PC-3 (cell line): Measurements from ENCODE around the gene LFNG. TPM values are rescaled to one million over a fixed set of nuclear protein-coding genes. Genes with fewer than 3 reads are reported as not detected.
"Not testable (repeated sequence)": the region's sequence is repeated elsewhere in the genome, so short reads cannot be mapped to it uniquely, and the experiment has no call there.

Experiments used
- ATAC-seq: fragments of 200-7000 bp; cut with Tn5 transposase; 2 replicates; pipeline ENCODE4 v1.9.1; 2020; ENCODE audit warnings: mild to moderate bottlenecking, moderate library complexity
- BruUV-seq: library from RNA; stranded (reverse); fragments of 400-500 nt; replicated peaks from 2 replicates; lab custom pipeline; 2021; lab: Mats Ljungman, UMichigan
- CTCF ChIA-PET: fragments of 300-600 bp; sonication (Branson Sonifier 250); formaldehyde crosslinking; loops from one replicate; lab custom pipeline; 2022; ENCODE audit warnings: antibody characterized with exemption; lab: Charles Lee
- POLR2A ChIA-PET: fragments of 300-600 bp; sonication (Branson Sonifier 250); formaldehyde crosslinking; loops from one replicate; lab custom pipeline; 2022; ENCODE audit warnings: antibody characterized with exemption; ENCODE audit not compliant: unreplicated experiment; lab: Charles Lee
- DNase-seq: peaks from one replicate; pipeline ENCODE4 v3.0.0-alpha.2; 2015
- H2AFZ ChIP-seq: fragments of 300-600 bp; sonication (generic); 2 replicates; pipeline ENCODE4 v1.6.0; 2016; ENCODE audit warnings: antibody characterized with exemption, low read length
- H3F3A ChIP-seq: fragments of 300-600 bp; sonication (generic); one replicate; pipeline ENCODE4 v1.6.0; 2017; ENCODE audit warnings: antibody characterized with exemption, low read length, control low read depth, mild to moderate bottlenecking; ENCODE audit not compliant: unreplicated experiment
- H3K27ac ChIP-seq: fragments of 300-600 bp; sonication (generic); 2 replicates; pipeline ENCODE4 v1.5.1; 2016; ENCODE audit warnings: mild to moderate bottlenecking, low read length
- H3K27me3 ChIP-seq: fragments of 300-600 bp; sonication (generic); 2 replicates; pipeline ENCODE4 v1.6.1; 2016; ENCODE audit warnings: low read length, mixed read lengths
- H3K36me3 ChIP-seq: fragments of 300-600 bp; sonication (generic); 2 replicates; pipeline ENCODE4 v1.6.1; 2016; ENCODE audit warnings: low read depth, mixed run types, low read length, mixed read lengths
- H3K4me1 ChIP-seq: fragments of 300-600 bp; sonication (generic); 2 replicates; pipeline ENCODE4 v1.5.1; 2016; ENCODE audit warnings: low read length; ENCODE audit not compliant: insufficient read depth
- H3K4me2 ChIP-seq: fragments of 300-600 bp; sonication (generic); 2 replicates; pipeline ENCODE4 v1.6.0; 2016; ENCODE audit warnings: low read length
- H3K4me3 ChIP-seq: fragments of 300-600 bp; sonication (generic); 2 replicates; pipeline ENCODE4 v1.5.1; 2016; ENCODE audit warnings: mild to moderate bottlenecking, low read length, mixed read lengths
- H3K79me2 ChIP-seq: fragments of 300-600 bp; sonication (generic); 2 replicates; pipeline ENCODE4 v1.6.1; 2017; ENCODE audit warnings: low read length, mixed read lengths
- H3K9ac ChIP-seq: fragments of 300-600 bp; sonication (generic); 2 replicates; pipeline ENCODE4 v1.6.0; 2016; ENCODE audit warnings: mild to moderate bottlenecking, low read length
- H3K9me2 ChIP-seq: fragments of 300-600 bp; sonication (generic); replicated peaks from 2 replicates; pipeline ENCODE4 v1.6.1; 2016; ENCODE audit warnings: mixed run types, low read length, mixed read lengths
- H3K9me3 ChIP-seq: fragments of 300-600 bp; sonication (generic); 2 replicates; pipeline ENCODE4 v1.6.1; 2016; ENCODE audit warnings: low read length, mixed read lengths
- H4K20me1 ChIP-seq: fragments of 300-600 bp; sonication (generic); 2 replicates; pipeline ENCODE4 v1.6.1; 2016; ENCODE audit warnings: low read length, mixed read lengths
- EZH2 ChIP-seq: fragments of 300-600 bp; sonication (generic); IDR thresholded peaks from one replicate; pipeline ENCODE4 v1.6.1; 2017; ENCODE audit warnings: antibody characterized with exemption, mild to moderate bottlenecking, low read length; ENCODE audit not compliant: unreplicated experiment
- EZH2phosphoT487 ChIP-seq: fragments of 300-600 bp; sonication (generic); IDR thresholded peaks from 2 replicates; pipeline ENCODE4 v1.6.1; 2018; ENCODE audit warnings: mild to moderate bottlenecking, antibody characterized with exemption, low read length, borderline replicate concordance
- intact Hi-C: fragments of 100-400 bp; cut with micrococcal nuclease; formaldehyde crosslinking; loops from 2 replicates; pipeline ENCODE4 v1.9.0; 2023
- total RNA-seq: library from RNA; depleted of rRNA; stranded (reverse); fragments of >200 nt; gene quantifications from 2 replicates; pipeline ENCODE4 v1.2.3, GENCODE V29; 2014
- TF ChIP-seq, protein P1 (sequence below): fragments of 300-600 bp; sonication (generic); conservative IDR thresholded peaks from 2 replicates; pipeline ENCODE4 v1.5.1; 2017; ENCODE audit warnings: antibody characterized with exemption, low read depth, mild to moderate bottlenecking, low read length

LFNG gene
- total RNA-seq, 1 experiment from 2014 or later: 7.7 TPM

DNA sequence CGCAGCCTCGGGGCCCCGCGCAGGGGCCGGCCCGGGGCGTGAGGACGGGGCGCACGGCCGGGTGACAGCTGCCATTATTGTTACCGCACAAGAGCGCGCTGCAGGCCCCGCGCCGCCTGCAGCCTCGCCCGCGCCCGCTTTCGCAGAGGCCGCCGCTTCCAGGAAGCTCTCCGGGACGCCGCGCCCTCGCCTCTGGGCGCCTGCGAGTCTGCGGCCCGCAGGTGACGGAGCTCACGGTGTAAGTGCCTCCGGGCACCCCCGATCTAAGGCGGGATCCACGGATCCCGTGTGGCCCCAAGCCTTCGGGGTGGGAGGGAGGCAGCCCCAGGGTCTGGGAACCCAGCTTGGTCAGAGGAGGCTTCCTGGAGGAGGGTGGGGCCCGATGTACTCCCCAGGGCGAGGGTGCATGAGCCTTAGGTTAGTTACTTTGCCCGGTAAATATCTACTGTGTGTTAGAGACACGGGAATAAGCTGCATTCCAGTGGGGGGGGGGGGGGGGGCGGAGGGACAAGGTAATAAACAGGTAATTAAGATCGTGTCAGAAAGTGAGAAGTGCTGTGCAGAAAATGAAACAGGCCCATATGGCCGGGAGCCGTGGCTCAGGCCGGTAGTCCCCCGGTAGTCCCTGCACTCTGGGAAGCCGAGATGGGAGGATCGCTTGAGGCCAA lies 39.8 kb downstream of the LFNG start:
- peak; percentile 9 for DNase-seq
- Histone ChIP-seq H3K36me3 (no peaks in the 10 kb centered on the region), H3K9ac (peak overlapping the region; percentile 76), H3K9me2 (no peaks in the 10 kb centered on the region), H3K27me3 (no peaks in the 10 kb centered on the region), H2AFZ (peak overlapping the region; percentile 92), H3K4me1 (peaks cover 12% of the 10 kb centered on the region; the same call in 1 of the 2 replicates), H3K79me2 (peaks cover 32% of the 10 kb centered on the region), H3F3A (no peaks in the 10 kb centered on the region), H3K9me3 (no peaks in the 10 kb centered on the region), H3K4me3 (peak overlapping the region; percentile 98), H3K4me2 (peak overlapping the region; percentile 96), H4K20me1 (no peaks in the 10 kb centered on the region), H3K27ac (no peak overlapping the region)
- ATAC-seq: peak; percentile 4
- POLR2A ChIA-PET: no interaction called here
- no peak for TF ChIP-seq EZH2phosphoT487
- TF ChIP-seq, protein P1, sequence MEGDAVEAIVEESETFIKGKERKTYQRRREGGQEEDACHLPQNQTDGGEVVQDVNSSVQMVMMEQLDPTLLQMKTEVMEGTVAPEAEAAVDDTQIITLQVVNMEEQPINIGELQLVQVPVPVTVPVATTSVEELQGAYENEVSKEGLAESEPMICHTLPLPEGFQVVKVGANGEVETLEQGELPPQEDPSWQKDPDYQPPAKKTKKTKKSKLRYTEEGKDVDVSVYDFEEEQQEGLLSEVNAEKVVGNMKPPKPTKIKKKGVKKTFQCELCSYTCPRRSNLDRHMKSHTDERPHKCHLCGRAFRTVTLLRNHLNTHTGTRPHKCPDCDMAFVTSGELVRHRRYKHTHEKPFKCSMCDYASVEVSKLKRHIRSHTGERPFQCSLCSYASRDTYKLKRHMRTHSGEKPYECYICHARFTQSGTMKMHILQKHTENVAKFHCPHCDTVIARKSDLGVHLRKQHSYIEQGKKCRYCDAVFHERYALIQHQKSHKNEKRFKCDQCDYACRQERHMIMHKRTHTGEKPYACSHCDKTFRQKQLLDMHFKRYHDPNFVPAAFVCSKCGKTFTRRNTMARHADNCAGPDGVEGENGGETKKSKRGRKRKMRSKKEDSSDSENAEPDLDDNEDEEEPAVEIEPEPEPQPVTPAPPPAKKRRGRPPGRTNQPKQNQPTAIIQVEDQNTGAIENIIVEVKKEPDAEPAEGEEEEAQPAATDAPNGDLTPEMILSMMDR: no peak
- TF ChIP-seq EZH2: no peak
- CTCF ChIA-PET: interaction anchor here (0.6 kb wide), 1 partner anchor 246 kb away, joined by 4 read pairs; no protein-coding TSS in a partner anchor
- intact Hi-C loops: loop anchor here (5.0 kb wide), 2 partner anchors 73 to 123 kb away; partner anchors contain the start of gene TTYH3
- BruUV-seq: no TSS peak

DNA sequence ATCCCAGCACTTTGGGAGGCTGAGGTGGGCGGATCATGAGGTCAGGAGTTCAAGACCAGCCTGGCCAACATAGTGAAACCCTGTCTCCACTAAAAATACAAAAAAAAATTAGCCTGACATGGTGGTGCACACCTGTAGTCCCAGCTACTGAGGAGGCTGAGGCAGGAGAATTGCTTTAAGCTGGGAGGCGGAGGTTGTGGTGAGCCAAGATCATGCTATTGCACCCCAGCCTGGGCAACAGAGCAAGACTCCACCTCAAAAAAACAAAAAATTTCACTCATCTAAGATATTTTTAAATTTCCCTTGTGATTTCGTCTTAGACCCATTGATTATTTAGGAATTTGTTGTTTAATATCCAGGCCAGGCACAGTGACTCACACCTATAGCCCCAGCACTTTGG lies 44.4 kb downstream of the LFNG start:
- H3K4me2 ChIP-seq, H3K9me3 ChIP-seq, H3K36me3 ChIP-seq, ATAC-seq, intact Hi-C loops, CTCF ChIA-PET, H3F3A ChIP-seq, H2AFZ ChIP-seq, H3K9ac ChIP-seq, DNase-seq, H3K9me2 ChIP-seq, H3K4me1 ChIP-seq, POLR2A ChIA-PET, H3K4me3 ChIP-seq, BruUV-seq, H4K20me1 ChIP-seq, H3K27me3 ChIP-seq, H3K27ac ChIP-seq: not testable (repeated sequence)
- peaks cover 27% of the 10 kb centered on the region for H3K79me2 ChIP-seq

- Histone ChIP-seq H3K9ac (no peak overlapping the region), H3K27ac (no peak overlapping the region), H4K20me1 (no peaks in the 10 kb centered on the region), H3K36me3 (no peaks in the 10 kb centered on the region), H3K27me3 (no peaks in the 10 kb centered on the region), H3K9me2 (no peaks in the 10 kb centered on the region), H3K4me2 (no peak overlapping the region), H2AFZ (no peak overlapping the region), H3K9me3 (no peaks in the 10 kb centered on the region), H3K79me2 (peaks cover 18% of the 10 kb centered on the region), H3K4me1 (0 out of 2 replicates have a peak, but pooled peaks cover 3% of the 10 kb centered on the region), H3F3A (no peaks in the 10 kb centered on the region), H3K4me3 (no peak overlapping the region)
- ATAC-seq (no peak), DNase-seq (no peak)
- CTCF ChIA-PET: no interaction called here
- intact Hi-C loops: no loop called here
- TF ChIP-seq, protein P1: no peak
- no peak for TF ChIP-seq EZH2
- no peak for TF ChIP-seq EZH2phosphoT487
- POLR2A ChIA-PET: no interaction called here
- no TSS peak for BruUV-seq
These were observed 45.5 kb downstream of the LFNG start for GRCh38 chr7:2564970-2565540.
